Retinal pigment epithelial cell (primary cell): Measurements from ENCODE around the gene RGR.

Source experiments
- DNase-seq: peaks from one replicate; pipeline ENCODE4 v3.0.0-alpha.2; 2010; ENCODE audit warnings: low read depth
- H3K4me3 ChIP-seq: 2 replicates; pipeline ENCODE4 v1.5.1; 2011; ENCODE audit warnings: mild to moderate bottlenecking, low read length, control low read depth, moderate library complexity
- TF ChIP-seq, protein P1 (sequence below): conservative IDR thresholded peaks from 2 replicates; pipeline ENCODE4 v1.5.1; 2011; ENCODE audit warnings: low read depth, low read length, control low read depth, inconsistent platforms

RGR gene

DNA sequence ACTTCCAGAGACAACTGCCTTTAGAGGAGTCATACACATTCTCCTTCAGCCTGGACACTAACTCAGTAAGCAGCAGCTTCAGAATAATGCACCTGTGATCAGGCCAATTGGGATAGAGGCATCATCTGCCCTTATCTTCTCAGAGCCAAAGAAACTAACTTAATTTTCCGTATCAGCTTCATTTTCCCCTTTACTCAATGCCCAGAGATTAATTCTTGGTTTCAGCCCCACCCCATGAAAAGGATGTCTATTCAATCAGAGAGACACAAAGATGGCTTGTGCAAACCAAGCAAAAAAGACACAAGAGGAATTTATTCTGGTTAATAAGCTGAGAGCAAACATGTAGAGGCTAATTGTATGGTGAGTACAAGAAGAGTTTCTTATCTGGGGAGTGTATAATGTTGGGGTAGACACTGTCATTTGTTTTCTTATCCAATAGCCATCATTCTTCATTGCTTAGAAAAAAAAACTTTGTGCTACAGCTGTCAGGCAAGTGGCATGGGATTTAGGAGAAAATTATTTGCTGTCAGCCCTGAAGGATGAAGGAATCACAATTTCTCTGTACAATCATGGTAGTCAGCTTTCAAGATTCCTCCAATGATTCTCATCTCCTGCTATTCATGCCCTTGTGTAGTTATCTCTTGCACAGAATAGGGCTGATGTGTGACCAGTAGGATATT lies 44.8 kb downstream of the RGR start:
- no peak for DNase-seq
- TF ChIP-seq, protein P1, sequence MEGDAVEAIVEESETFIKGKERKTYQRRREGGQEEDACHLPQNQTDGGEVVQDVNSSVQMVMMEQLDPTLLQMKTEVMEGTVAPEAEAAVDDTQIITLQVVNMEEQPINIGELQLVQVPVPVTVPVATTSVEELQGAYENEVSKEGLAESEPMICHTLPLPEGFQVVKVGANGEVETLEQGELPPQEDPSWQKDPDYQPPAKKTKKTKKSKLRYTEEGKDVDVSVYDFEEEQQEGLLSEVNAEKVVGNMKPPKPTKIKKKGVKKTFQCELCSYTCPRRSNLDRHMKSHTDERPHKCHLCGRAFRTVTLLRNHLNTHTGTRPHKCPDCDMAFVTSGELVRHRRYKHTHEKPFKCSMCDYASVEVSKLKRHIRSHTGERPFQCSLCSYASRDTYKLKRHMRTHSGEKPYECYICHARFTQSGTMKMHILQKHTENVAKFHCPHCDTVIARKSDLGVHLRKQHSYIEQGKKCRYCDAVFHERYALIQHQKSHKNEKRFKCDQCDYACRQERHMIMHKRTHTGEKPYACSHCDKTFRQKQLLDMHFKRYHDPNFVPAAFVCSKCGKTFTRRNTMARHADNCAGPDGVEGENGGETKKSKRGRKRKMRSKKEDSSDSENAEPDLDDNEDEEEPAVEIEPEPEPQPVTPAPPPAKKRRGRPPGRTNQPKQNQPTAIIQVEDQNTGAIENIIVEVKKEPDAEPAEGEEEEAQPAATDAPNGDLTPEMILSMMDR: no peak
- H3K4me3 ChIP-seq: no peak overlapping the region

DNA sequence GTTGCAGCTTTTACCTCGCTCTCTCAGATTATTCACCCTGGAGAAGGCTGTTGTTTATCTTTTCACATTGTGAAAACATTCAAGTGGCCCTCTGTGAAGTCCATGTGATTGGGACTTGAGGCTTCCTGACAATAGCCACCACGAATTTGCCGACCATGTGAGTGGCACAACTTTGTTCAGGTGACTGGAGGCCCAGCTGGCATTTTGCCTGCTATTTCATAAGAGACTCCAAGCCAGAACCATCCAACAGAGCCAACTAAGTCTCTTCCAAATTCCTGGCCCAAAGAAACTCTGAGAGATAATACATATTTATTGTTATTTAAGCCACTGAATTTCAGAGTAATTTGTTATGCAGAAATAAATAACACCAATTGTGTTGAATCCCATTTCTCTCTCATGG lies 45.4 kb downstream of the RGR start:
- DNase-seq: no peak
- TF ChIP-seq, protein P1: no peak

DNA sequence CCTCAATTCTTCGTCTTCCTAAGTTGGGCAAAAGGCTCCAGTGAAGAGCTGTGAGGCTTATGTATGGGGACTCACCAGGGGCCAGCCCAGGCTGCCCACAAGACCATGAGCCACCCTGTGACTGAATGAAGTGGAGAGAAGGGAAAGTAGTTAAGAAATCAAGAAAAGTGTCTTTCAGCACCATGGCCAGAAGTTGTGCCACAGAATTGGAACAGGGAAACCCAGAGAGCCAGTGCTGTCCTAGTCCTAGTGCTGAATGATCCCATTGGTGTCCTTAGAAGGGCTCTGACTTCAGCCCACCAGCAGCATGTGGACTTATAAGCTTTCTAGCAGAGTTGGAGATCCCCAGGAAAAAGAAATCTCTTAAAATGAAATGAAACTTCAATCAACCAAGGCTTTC lies 46.5 kb downstream of the RGR start:
- TF ChIP-seq, protein P1: no peak
- no peak for DNase-seq
- H3K4me3 ChIP-seq: no peak overlapping the region

More for the DNA sequence above, 45.4 kb downstream of the RGR start:
- no peak overlapping the region for H3K4me3 ChIP-seq

DNA sequence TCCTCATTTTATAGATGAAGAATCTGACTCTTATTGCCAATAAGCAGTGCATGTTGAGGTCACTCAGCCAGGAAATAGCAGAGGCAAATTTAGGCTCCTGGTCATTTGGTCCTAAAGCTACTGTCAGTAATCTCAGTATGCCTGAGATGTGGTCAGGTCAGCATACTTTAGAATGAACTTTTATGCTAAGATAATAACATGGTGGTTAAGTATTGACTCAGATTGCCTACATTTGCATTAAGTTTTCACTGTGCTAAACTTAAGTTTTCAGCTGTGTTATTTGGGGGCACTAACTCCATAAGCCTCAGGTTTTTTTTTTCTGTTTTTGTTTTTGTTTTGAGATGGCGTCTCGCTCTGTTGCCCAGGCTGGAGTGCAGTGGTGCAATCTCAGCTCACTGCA lies 47.6 kb downstream of the RGR start:
- DNase-seq: no peak
- TF ChIP-seq, protein P1: no peak
- H3K4me3 ChIP-seq: no peak overlapping the region

DNA sequence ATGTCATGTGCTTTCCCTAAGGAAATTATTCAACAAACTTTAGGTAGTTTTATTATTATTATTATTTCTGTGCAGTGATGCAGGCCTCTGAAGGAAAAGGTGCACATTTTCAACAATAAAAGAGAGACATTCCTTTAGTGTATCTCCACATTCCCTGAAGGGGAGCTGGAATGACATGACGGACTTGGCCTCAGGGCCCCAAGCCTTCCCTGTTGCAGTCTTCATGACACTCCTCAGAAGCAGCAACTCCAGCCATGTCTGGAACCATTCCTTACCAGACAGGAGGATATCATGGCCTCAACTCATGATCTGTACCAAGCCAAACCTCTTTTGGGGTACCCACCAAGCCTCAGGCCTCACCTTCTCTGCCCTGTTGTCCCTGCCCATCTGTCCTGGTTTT lies 48.3 kb downstream of the RGR start:
- TF ChIP-seq, protein P1: no peak
- no peak overlapping the region for H3K4me3 ChIP-seq
- DNase-seq: no peak

DNA sequence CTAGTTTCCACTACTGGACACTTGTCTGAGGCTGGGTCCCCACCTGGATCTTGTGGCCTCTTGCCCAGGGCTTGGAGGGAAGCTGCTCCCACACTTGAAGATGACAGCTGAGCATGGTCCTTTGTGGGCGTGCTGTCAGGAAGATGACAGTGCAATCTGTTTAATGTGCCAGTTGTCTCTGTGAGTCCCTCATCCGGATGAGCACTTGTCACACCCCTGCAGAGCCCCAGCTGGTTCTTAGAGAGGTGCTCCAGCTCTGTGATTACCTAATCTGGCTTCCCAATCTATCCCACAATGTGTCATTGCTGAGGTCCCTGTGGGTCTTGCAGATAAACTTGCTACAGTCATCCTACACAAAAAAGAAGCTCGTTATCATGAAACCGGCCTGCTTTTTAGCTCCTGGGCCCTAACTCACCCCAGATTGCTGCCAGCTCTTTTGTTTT lies 48.7 kb downstream of the RGR start:
- no peak overlapping the region for H3K4me3 ChIP-seq
- no peak for DNase-seq
- TF ChIP-seq, protein P1: no peak

DNA sequence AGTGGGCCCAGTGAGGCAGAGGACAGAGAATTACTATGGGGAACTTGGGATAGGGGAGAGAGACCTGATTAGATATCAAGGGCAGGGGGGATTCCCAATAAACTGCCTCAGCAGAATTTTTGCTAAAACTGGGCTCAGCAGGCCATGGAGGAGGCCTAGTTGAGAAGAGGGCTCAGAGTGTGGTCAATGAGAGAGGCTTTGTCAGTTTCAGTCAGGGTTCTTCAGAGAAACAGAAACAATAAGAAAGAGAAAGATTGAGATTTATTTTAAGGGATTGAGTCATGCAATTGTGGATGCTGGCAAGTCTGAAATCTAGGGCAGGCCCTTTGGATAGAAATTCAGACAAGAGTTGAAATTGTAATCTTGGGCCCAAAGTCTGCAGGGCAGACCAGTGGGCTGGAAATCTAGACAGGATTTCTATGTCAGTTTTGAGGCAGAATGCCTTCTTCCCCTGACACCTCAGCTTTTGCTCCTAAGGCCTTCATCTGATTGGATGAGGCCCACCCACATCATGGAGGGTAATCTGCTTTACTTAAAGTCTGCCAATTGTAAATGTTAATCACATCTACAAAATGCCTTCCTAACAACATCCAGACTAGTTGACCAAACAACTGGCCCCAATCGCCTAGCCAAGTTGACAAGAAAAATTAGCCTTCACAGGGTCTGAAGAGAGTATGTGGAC lies 50.1 kb downstream of the RGR start:
- TF ChIP-seq, protein P1: no peak
- DNase-seq: no peak
- no peak overlapping the region for H3K4me3 ChIP-seq
